NOMO-1 treated with dmso at 0.1 percent for 144 hours (cell line): ENCODE measurements around the gene NR1H2.
"Not testable (repeated sequence)": the region's sequence is repeated elsewhere in the genome, so short reads cannot be mapped to it uniquely, and the experiment has no call there.

Source experiments
- DNase-seq: peaks from one replicate; lab custom pipeline; 2025; ENCODE audit not compliant: unreplicated experiment; lab: John Stamatoyannopoulos, UW

Gene NR1H2

DNA sequence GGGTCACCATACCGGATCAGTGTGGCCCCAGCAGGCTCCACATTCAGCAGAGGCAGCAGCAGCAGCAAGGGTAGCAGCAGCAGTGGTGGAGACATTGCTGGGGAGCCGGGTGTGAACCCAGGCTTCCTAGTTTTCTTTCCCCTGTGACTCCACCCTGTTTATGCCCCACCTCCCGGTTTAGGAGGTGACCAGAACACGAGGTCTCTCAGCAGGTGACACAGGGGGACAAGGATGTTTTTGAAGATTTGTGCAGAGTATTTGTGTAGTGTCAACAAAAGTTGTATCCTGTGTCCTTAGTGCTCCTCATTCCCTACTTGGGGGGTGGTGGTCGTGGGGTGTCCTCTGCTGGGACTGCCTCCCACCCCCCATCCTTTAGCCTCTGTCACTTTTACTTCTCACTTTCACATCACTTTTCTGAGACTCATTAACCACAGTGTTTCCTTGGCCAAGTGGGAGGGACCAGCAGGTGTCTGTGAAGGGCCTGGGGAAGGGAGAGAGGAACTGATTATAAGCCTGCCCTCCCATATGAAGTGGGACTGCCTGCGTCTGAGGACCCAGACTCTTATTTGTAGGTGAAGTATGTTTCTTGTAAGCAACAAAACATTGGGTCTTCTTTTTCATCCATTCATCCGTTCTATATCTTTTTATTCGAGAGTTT is 31.5 kb upstream of the NR1H2 start:
- peak; percentile 86 for DNase-seq

- DNase-seq = peak; percentile 40
Measured at GRCh38 chr19:50347089-50347581, 29.1 kb upstream of the NR1H2 start.

- DNase-seq = no peak
Measured at GRCh38 chr19:50349277-50350057, 26.8 kb upstream of the NR1H2 start.

GRCh38 chr19:50352242-50352641 is 24.0 kb upstream of the NR1H2 start:
- no peak for DNase-seq

- not testable (repeated sequence) for DNase-seq
Measured at GRCh38 chr19:50353487-50353880, 22.8 kb upstream of the NR1H2 start.

- no peak for DNase-seq
Measured at GRCh38 chr19:50356691-50357177, 19.5 kb upstream of the NR1H2 start.

DNA sequence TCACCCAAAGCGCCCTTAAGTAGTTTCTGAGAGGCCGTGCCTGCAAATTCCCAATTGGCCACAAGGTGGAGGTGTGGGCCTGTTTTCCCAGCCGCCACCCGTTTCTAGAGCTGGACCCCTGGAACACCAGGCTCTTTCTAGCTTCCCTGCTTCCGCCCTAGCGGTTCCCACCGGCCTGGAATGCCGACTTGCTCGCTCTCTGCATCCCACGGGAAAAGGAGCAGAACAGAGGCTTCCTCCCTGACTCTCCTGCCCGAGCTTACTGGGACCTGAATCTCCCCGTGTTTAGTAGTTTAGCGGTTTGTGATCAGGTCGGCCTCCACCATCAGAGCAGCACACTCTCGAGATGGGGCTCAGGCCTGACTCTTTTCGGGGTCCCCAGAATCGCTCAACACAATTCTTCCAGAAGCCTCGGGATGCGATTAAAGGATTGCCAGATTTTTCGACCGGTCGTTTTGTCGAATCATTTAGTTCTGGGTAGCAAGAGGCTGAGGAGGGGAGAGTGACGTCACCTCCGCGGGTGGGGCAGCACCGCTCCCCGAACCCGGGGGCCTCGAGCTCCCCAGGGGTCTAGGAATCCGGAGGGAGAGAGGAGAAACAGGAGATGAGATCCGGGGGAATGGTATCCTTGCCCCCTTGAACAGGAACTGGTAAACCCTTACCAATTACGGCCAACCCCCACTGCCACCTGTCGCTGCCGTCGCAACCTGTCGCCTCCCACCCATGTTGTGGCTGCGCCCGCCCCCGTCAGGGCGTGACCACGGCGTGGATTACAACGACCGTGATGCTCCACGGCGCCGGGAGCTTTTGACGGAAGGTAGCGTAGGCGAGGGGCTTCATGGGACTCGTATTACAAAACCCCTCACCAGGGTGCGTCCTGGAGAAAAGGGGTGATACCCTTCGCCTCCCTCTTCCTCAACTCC is 18.8 kb upstream of the NR1H2 start:
- peak; percentile 70 for DNase-seq

DNA sequence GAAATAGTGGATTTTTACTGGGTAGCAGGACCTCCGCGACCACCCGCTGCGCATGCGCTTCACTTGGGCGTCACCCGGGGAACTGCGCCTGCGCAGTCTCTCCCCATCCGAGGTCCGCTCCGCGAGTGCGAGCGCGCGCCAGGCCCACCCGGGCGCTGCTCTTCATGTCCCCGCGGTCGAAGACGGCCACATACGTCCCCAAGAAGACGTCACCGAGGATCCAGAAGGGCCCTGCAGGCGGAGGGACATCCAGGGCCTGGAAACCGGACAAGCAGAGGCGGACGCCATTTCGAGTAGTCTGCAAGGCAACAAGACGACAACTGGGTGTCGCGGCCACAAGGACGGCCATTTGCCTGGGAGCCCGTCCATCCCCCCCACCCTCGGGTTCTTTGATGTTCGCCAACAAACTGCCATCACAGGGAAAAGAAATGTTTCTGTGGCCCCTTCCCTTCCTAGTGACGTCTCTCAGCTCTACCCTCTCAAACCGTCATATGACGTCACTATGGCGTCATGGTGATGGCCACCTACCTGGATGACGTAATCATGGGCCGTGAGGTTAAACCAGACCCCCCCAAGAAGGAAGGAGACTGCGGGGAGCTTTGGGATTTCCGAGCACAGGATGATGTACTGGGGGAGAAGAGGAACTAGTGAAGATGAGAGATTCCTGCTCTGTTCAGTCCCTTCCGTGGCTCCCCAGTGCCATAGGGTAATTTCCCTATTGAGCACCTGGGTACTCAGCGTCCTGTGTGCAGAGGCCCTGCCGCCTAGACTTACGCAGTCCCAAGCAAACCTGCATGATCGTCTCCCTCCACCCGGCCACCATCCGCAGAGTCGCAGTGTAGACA is 17.6 kb upstream of the NR1H2 start:
- no peak for DNase-seq

DNA sequence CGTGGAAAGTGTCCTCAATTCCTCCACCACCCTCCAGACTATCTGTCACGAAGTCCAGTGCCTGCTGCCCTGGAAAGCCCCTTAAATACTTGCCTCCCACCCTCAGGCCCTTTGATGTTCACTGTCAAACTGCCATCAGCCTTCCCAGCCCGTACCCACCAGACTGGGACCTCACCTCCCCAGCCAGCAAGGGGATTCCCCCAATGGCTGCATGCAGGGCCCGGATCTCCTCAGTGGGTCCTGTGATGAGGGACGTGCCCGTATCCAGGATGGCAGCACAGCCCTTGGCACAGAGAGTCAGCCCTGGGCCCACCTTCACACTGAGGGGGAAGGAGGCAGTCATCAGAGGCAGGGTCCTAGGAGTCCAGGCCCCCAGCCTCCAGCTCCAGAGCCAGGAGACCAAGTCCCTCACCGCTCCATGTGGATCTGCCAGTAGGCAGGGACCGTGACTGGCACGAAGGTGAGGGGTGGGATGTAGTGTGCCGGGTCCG is 16.9 kb upstream of the NR1H2 start:
- no peak for DNase-seq

- DNase-seq = no peak
Measured at GRCh38 chr19:50361290-50362029, 14.8 kb upstream of the NR1H2 start.

- no peak for DNase-seq
Measured at GRCh38 chr19:50362030-50362412, 14.2 kb upstream of the NR1H2 start.

- no peak for DNase-seq
Measured at GRCh38 chr19:50362656-50363424, 13.4 kb upstream of the NR1H2 start.

GRCh38 chr19:50365434-50366306 is 10.6 kb upstream of the NR1H2 start, which contains the start of gene NAPSA:
Gene NAPSA, minus strand, starts transcription at chr19:50365639. Its CDS starts 18 bp downstream, at chr19:50365621.
- no peak for DNase-seq

DNA sequence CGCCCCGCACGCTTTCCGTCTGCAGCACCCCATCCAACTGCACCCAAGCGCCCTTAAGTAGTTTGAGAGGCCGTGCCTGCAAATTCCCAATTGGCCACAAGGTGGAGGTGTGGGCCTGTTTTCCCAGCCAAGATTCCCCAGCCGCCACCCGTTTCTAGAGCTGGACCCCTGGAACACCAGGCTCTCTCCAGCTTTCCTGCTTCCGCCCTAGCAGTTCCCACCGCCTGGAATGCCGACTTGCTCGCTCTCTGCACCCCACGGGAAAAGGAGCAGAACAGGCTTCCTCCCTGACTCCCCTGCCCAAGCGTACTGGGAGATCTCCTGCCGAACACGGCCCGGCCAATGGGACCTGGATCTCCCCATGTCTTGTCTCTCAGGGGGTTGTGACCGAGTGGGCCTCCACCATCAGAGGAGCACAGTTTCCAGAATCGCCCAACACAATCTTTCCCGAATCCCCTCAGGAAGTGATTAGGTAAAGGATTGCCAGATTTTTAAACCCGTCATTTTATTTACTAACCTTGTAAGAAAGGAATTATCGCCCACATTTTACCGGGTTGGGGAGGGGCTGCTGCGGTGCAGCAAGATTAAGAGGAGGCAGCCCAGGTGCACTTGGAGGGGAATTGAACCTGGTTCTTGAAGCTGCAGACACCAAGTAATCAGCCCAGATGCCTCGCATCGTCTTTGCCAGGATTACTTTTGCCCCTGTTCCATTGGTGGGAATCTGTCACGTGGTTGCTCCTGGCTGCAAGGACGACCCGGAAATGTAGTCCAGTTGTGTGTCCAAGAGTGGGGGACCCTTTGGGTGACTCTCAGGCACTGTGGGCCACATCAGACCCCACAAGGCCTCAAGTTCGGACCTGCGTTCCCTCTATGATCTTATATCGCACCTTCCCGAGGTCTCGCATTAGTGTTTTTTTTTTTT is 7.3 kb upstream of the NR1H2 start:
- DNase-seq = peak; percentile 53

DNA sequence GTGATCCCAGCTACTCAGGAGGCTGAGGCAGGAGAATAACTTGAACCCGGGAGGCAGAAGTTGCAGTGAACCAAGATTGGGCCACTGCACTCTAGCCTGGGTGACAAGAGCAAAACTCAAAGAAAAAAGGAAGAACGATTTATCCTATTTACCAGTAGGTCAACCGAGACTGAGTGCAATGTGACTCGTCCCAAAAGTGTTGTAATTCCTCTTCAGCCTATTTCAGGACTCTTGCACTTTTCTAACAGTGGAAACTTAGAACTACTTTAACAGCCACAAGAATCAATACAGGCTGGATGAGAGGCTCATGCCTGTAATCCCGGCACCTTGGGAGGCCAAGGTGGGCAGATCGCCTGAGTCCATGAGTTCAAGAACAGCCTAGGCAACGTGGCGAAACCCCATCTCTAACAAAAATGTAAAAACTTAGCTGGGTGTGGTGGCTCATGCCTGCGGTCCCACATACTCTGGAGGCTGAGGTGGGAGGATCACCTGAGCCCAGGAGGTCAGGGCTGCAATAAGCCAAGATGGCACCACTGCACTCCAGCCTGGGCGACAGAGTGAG is 4.3 kb upstream of the NR1H2 start:
- DNase-seq = peak; percentile 23

DNA sequence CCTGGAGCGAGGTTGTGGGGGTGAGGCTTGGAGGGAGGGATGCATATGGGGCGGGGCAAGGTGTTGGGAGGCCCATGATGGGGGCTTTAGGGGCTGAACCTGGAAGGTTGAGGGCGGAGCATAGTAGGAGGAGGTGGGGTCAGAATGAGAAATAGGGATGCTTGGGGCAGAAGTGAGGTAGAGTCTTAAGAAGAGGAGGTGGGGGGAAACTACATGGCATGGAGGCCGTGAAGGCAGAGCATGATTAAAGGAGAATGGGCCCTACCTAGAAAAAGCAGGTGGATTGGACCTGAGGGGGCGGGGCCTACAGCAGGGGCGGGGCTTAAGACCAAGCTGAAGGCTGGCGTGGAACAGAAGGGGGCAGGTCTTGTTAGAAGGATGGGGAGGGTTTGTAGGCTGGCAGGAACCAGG is 799 bp downstream of the NR1H2 start:
- no peak for DNase-seq
